T47D (cell line): ENCODE data around the gene CDX2.

Source experiments
- DNase-seq, 2 experiments: peaks; one replicate each; pipeline versions ENCODE4 v3.0.0 to v3.0.0-alpha.2; 2011 to 2012; ENCODE audit warnings: low read depth in 1 of 2, low spot score in 1 of 2
- JUND ChIP-seq: IDR thresholded peaks from 2 replicates; pipeline ENCODE4 v1.6.1; 2012; ENCODE audit warnings: low read depth
- in situ Hi-C: cut with HindIII; loops from 2 replicates; pipeline ENCODE4 v1.10.0; 2016; ENCODE audit warnings: low sequenced_read_pairs, low pct_unique_long_range_greater_than_20kb

Gene CDX2

GRCh38 chr13:27927444-27928352 lies 41.4 kb downstream of the CDX2 start:
- in situ Hi-C loops = no loop called here
- DNase-seq = no peak
- TF ChIP-seq JUND = no peak

GRCh38 chr13:27926644-27927434 lies 42.3 kb downstream of the CDX2 start:
- in situ Hi-C loops = no loop called here
- TF ChIP-seq JUND = no peak
- DNase-seq = no peak

GRCh38 chr13:27925220-27925991 lies 43.7 kb downstream of the CDX2 start:
- in situ Hi-C loops = no loop called here
- no peak for TF ChIP-seq JUND

GRCh38 chr13:27924529-27925141 lies 44.5 kb downstream of the CDX2 start:
- in situ Hi-C loops = no loop called here
- TF ChIP-seq JUND = no peak
- DNase-seq = no peak

More at GRCh38 chr13:27925220-27925991, 43.7 kb downstream of the CDX2 start:
- no peak for DNase-seq

- TF ChIP-seq JUND = no peak
- no peak for DNase-seq
- in situ Hi-C loops = no loop called here
These were observed 45.2 kb downstream of the CDX2 start for GRCh38 chr13:27923794-27924528.

- DNase-seq = no peak
These were observed 46.1 kb downstream of the CDX2 start for GRCh38 chr13:27922883-27923612.

GRCh38 chr13:27921961-27922882 lies 46.9 kb downstream of the CDX2 start:
- DNase-seq = no peak
- in situ Hi-C loops = no loop called here
- no peak for TF ChIP-seq JUND

More at GRCh38 chr13:27922883-27923612, 46.1 kb downstream of the CDX2 start:
- TF ChIP-seq JUND = no peak
- in situ Hi-C loops = no loop called here

GRCh38 chr13:27921421-27921960 lies 47.6 kb downstream of the CDX2 start:
- TF ChIP-seq JUND = no peak
- in situ Hi-C loops = no loop called here
- DNase-seq = peak in 1 of 2 experiments; percentile 44

GRCh38 chr13:27920677-27921420 lies 48.3 kb downstream of the CDX2 start:
- in situ Hi-C loops = no loop called here
- DNase-seq = peak; percentile 38 to 70
- no peak for TF ChIP-seq JUND
